Glomerular visceral epithelial cell (primary cell): ENCODE data around the gene USP8.

Experiments used
- DNase-seq: peaks from one replicate; pipeline ENCODE4 v3.0.0-alpha.2; 2016; ENCODE audit errors: extremely low spot score

Gene USP8

DNA sequence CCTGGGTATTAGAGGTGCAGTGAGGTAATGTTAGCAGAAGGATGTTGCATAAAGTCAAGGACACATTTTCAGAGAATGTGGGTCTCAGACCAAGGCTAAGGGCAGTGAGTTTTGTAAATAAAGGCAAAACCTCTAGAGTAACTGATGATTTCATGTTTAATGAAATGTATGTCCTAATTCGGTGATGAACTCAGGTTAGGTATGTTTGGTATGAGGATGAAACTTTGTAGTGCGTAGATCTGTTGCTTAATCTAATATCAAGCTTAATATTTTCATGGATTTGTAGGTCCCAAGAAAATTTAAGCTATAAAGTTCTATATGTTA is 118.6 kb downstream of the USP8 start:
- no peak for DNase-seq

DNA sequence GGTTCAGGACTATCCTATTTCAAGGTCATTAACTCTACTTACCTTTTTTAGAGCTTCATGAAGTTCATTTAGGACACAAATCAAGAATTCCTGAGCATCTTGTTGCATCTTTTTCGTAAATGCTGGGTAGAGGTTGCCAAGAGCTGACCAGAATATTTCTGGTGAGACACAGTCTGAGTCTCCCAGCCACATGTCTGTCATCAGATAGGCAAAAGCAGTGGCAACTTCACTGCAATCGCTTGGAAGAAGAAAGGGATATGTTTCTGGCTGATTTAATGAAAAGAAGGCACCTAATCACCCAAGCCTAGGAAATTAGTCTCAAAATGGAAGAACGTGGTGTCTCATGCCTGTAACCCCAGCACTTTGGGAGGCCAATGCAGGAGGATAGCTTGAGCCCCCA is 119.4 kb downstream of the USP8 start:
- DNase-seq: no peak

DNA sequence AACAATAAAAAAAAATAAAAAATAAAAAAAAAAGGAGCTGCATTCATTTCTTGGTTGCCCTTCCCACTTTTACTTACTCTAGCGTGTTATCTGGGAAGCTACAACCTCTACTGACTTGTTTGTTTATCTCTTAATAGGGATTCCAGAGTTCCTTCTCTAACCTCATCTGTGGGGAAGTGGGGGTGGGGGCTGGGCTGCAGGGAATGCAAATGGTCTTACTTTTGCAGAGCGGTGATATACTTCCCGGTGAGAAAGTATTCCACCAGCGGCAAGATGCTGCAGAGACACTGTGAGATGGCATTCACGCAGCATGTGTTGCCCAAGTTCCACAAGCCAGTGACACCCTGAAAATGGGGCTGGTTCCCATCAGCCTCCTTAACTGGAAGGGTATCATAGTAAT is 120.2 kb downstream of the USP8 start:
- no peak for DNase-seq

DNA sequence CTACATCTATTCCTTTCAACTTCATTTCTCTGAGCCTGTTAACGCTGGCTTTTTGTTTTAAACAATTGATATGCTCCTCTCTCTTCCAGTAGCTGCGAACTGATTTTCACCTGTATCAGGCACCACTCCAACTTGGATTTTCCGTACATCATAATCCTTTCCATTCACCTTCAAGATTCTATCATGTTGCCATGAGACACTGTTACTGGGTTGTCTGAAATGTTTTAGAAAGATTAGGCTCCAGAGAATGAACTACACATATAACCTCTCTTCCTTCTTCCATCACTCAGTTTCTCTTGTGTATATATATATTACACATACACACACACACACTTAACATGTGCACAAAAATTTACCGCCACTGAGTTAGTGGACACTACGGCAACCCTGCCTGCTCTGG is 122.4 kb downstream of the USP8 start, which contains the start of gene USP50:
Gene USP50, minus strand, starts transcription at position 101 of the 400 bp plus-strand sequence. CDS start 141 bp downstream, outside the sequence.
- DNase-seq: no peak

DNA sequence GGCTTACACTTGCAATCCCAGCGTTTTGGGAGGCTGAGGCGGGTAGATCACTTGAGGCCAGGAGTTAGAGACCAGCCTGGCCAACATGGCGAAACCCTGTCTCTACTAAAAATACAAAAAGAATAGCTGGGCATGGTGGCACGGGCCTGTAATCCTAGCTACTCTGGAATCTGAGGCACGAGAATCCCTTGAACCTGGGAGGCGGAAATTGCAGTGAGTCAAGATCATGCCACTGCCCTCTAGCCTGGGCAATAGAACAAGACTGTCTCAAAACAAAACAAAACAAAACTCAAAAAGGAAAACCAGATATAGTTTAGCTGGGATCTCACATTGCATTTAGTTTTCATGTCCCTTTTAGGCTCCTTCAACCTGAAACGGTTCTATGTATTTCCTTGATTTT is 125.1 kb downstream of the USP8 start:
- peak; percentile 5 for DNase-seq

DNA sequence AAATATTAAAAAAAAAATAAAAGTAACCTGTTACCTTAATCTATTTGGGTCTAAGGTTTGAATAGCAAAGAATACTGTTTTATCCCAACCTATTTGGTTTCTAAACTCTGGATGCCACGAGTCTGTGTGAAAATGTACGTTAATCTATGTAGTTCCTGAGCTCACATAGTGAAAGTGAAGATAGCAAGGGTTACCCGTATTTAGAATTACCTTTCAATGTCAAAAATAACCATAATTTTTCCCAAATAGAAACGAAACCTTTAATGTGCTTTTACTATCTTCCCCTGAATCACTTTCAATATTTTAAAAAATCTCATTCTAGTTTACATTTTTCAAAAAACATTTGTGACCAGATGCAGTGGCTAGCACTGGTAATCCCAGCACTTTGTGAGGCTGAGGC is 128.0 kb downstream of the USP8 start:
- DNase-seq: no peak

DNA sequence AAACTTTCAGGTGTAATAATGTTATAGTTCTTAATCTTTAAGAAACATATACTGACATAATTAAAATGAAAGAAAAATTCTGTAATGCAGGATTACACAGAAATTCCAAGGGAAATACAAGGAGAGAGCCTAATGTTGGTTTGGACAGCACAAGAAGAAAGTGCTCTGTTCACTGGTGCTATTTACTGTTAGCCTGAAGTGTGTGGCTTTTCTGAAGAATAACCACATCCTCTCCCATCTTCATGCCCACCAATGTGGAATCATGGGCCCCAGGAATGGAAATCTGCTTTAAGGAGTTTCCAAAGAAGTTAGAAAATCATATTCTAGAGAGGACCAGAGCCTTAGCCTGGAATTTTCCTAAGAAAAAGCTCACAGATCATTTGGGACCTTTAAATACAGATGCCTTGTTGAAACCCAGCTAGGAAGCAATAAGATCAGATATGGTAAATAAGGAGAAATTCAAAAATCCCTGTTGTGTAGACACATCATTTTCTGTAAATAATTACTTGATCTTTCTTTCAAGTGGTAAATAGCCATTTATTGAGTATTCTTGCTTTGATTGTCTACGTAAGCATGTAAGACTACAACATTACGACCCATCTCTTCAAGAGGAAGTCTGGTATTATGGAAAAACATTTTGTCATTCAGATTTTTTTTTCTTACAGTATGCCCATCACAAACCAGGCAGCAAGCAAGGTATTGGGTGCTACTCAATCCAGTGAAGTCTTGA is 132.6 kb downstream of the USP8 start:
- no peak for DNase-seq

DNA sequence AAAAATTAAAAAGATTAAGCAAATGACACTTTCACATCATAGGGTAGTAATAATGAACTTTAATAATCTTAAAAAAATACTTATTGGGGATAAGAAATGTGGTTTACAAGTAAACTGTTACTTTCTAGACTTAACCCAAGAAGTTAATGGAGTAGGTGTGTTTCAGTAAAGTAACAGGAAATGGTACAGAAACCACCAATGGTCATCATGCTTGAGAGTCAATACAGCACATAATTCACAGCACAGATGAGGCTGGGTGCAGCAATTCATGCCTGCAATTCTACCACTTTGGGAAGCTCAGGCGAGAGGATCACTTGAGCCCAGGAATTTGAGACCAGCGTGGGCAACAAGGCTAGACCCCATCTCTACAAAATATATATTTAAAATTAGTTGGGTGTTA is 133.8 kb downstream of the USP8 start:
- DNase-seq: no peak

DNA sequence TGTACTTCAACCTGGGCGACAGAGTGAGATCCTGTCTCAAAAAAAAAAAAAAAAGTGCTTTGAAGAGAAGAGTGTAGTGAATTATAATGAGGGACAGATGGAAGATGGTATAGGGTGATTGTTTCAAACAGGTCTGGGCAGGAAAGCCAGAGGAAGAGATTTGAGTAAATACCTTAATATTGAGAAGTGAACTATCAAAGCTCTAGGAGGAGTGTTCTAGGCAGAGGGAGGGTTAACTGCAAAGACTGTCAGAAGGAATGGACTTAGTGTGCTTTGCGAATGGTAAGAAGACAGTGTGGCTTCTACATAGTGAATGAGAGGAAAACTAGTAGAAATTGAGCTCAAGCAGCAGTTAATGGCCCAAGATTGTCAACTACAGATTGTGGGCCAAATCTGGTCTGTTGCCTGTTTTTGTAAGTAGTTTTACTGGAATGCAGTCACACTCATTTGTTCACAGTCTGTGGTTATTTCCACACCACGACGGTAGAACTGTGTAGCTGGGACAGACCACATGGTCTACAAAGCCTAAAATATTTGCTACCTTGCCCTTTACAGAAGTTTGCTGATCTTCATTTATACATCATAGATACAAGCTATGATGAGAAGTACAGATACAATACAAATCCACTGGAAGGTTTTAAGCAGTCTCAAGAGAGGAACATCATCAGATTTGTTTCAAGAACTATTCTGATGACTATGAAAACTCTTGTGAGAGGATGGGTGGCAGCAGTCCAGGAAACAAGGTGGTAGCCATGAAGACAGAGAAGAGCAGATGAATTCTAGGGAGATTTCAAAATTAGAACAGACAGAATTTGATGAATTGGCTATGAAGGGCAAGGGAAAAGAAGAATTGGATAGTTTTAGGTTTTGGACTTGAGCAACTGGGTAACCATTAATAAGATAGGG is 138.8 kb downstream of the USP8 start:
- DNase-seq: peak; percentile 7

DNA sequence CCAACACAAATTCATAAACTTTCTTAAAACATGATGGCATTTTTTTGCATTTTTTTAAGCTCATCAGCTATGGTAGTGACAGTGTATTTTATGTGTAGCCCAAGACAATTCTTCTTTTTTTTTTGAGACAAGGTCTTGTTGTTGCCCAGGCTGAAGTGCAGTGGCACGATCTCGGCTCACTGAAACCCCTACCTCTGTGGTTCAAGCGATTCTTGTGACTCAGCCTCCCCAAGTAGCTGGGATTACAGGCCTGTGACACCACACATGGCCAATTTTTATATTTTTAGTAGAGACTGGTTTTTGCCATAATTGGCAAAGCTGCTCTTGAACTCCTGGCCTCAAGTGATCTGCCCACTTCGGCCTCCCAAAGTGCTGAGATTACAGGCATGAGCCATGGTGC is 139.6 kb downstream of the USP8 start:
- no peak for DNase-seq
